GM23338 (cell line): ENCODE measurements around the gene PSMB5. TPM values are rescaled to one million over a fixed set of nuclear protein-coding genes. Genes with fewer than 3 reads are reported as not detected.

ENCODE experiments used
- EZH2phosphoT487 ChIP-seq: fragments of 200-600 bp; sonication (generic); IDR thresholded peaks from one replicate; pipeline ENCODE4 v1.8.1; 2018; ENCODE audit warnings: antibody characterized with exemption; ENCODE audit not compliant: unreplicated experiment
- JUNB ChIP-seq: IDR thresholded peaks from one replicate; pipeline ENCODE4 v1.6.1; 2016; ENCODE audit warnings: antibody characterized with exemption; ENCODE audit not compliant: unreplicated experiment
- polyA plus RNA-seq: library from polyadenylated mRNA; unstranded; fragments of >200 nt; fragmentation: Nextera tagmentation; extraction: Ambion mirVana; gene quantifications from 2 replicates; pipeline ENCODE4 v1.2.1, GENCODE V29; 2016
- total RNA-seq: library from RNA; depleted of rRNA; stranded (reverse); fragments of >200 nt; shearing (Covaris generic); gene quantifications from 2 replicates; pipeline ENCODE4 v1.2.3, GENCODE V29; 2014
- TF ChIP-seq, protein P1 (sequence below): fragments of 250-450 bp; sonication (Bioruptor Pico); IDR thresholded peaks from 2 replicates; pipeline ENCODE4 v1.5.0; 2020; ENCODE audit warnings: mild to moderate bottlenecking, moderate library complexity
- TF ChIP-seq, protein P2 (sequence below): IDR thresholded peaks from one replicate; pipeline ENCODE4 v1.6.1; 2018; ENCODE audit warnings: antibody characterized with exemption; ENCODE audit not compliant: unreplicated experiment

PSMB5 gene
- total and polyA plus RNA-seq, 2 experiments from 2014 or later = 265 to 341 TPM

DNA sequence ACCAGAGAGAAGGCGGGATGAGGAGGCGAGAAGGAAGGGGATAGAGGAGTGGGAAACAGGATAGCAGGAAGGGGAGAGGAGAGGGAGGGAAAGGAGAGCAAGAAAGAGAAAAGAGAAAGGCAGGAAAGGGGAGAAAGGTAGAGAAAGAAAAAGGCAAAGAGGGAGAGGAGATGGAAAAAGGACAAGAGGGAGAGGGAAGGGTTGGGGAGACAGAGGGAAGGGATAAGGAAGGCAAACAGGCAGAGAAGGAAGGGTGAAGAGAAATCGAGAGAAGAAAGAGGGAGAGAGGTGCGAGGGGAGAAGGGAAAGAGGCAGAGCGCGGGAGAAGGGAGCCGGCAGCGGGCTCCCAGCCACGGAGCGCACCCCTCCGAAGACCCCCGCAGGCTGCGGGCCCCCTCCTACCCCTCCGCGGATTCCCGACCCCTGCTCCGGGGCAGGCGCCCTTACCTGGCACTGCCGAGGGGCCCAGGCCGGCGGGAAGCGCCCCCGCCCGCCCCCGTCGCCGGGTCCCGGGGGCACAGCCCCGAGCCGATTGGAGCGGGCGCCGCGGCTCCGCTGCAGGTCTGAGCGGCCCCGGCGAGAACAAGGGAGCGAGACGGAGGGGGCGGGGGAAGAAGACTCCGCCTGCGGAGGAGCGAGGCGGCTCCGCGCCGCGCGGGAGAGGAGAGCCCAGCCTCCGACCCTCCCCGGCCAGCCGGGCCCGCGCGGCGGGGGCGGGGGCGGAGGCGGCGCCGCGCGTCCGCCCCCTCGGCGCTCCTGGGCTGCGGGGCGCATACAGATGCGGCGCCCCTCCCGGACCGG is 22.5 kb upstream of the PSMB5 start, which contains the start of gene CDH24 (continued):
- TF ChIP-seq, protein P1, sequence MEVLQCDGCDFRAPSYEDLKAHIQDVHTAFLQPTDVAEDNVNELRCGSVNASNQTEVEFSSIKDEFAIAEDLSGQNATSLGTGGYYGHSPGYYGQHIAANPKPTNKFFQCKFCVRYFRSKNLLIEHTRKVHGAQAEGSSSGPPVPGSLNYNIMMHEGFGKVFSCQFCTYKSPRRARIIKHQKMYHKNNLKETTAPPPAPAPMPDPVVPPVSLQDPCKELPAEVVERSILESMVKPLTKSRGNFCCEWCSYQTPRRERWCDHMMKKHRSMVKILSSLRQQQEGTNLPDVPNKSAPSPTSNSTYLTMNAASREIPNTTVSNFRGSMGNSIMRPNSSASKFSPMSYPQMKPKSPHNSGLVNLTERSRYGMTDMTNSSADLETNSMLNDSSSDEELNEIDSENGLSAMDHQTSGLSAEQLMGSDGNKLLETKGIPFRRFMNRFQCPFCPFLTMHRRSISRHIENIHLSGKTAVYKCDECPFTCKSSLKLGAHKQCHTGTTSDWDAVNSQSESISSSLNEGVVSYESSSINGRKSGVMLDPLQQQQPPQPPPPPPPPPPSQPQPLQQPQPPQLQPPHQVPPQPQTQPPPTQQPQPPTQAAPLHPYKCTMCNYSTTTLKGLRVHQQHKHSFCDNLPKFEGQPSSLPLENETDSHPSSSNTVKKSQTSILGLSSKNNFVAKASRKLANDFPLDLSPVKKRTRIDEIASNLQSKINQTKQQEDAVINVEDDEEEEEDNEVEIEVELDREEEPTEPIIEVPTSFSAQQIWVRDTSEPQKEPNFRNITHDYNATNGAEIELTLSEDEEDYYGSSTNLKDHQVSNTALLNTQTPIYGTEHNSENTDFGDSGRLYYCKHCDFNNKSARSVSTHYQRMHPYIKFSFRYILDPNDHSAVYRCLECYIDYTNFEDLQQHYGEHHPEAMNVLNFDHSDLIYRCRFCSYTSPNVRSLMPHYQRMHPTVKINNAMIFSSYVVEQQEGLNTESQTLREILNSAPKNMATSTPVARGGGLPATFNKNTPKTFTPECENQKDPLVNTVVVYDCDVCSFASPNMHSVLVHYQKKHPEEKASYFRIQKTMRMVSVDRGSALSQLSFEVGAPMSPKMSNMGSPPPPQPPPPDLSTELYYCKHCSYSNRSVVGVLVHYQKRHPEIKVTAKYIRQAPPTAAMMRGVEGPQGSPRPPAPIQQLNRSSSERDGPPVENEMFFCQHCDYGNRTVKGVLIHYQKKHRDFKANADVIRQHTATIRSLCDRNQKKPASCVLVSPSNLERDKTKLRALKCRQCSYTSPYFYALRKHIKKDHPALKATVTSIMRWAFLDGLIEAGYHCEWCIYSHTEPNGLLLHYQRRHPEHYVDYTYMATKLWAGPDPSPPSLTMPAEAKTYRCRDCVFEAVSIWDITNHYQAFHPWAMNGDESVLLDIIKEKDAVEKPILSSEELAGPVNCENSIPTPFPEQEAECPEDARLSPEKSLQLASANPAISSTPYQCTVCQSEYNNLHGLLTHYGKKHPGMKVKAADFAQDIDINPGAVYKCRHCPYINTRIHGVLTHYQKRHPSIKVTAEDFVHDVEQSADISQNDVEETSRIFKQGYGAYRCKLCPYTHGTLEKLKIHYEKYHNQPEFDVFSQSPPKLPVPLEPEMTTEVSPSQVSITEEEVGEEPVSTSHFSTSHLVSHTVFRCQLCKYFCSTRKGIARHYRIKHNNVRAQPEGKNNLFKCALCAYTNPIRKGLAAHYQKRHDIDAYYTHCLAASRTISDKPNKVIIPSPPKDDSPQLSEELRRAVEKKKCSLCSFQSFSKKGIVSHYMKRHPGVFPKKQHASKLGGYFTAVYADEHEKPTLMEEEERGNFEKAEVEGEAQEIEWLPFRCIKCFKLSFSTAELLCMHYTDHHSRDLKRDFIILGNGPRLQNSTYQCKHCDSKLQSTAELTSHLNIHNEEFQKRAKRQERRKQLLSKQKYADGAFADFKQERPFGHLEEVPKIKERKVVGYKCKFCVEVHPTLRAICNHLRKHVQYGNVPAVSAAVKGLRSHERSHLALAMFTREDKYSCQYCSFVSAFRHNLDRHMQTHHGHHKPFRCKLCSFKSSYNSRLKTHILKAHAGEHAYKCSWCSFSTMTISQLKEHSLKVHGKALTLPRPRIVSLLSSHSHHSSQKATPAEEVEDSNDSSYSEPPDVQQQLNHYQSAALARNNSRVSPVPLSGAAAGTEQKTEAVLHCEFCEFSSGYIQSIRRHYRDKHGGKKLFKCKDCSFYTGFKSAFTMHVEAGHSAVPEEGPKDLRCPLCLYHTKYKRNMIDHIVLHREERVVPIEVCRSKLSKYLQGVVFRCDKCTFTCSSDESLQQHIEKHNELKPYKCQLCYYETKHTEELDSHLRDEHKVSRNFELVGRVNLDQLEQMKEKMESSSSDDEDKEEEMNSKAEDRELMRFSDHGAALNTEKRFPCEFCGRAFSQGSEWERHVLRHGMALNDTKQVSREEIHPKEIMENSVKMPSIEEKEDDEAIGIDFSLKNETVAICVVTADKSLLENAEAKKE (CRISPR knock-in tag) = no peak
- TF ChIP-seq, protein P2, sequence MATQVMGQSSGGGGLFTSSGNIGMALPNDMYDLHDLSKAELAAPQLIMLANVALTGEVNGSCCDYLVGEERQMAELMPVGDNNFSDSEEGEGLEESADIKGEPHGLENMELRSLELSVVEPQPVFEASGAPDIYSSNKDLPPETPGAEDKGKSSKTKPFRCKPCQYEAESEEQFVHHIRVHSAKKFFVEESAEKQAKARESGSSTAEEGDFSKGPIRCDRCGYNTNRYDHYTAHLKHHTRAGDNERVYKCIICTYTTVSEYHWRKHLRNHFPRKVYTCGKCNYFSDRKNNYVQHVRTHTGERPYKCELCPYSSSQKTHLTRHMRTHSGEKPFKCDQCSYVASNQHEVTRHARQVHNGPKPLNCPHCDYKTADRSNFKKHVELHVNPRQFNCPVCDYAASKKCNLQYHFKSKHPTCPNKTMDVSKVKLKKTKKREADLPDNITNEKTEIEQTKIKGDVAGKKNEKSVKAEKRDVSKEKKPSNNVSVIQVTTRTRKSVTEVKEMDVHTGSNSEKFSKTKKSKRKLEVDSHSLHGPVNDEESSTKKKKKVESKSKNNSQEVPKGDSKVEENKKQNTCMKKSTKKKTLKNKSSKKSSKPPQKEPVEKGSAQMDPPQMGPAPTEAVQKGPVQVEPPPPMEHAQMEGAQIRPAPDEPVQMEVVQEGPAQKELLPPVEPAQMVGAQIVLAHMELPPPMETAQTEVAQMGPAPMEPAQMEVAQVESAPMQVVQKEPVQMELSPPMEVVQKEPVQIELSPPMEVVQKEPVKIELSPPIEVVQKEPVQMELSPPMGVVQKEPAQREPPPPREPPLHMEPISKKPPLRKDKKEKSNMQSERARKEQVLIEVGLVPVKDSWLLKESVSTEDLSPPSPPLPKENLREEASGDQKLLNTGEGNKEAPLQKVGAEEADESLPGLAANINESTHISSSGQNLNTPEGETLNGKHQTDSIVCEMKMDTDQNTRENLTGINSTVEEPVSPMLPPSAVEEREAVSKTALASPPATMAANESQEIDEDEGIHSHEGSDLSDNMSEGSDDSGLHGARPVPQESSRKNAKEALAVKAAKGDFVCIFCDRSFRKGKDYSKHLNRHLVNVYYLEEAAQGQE = no peak
- TF ChIP-seq EZH2phosphoT487 (no peak), JUNB (no peak)
